Stimulated activated CD4-positive, alpha-beta T cell treated with anti-CD3 and anti-CD28 coated beads, TNF-alpha, amount 100 ng/mL, for 24 hours (primary cell): ENCODE results near the gene SLC34A2.

Experiments used
- DNase-seq, 3 experiments: peaks; one replicate each; pipeline ENCODE4 v3.0.0-alpha.2; 2020; ENCODE audit warnings: low read depth in 3 of 3

SLC34A2 gene

DNA sequence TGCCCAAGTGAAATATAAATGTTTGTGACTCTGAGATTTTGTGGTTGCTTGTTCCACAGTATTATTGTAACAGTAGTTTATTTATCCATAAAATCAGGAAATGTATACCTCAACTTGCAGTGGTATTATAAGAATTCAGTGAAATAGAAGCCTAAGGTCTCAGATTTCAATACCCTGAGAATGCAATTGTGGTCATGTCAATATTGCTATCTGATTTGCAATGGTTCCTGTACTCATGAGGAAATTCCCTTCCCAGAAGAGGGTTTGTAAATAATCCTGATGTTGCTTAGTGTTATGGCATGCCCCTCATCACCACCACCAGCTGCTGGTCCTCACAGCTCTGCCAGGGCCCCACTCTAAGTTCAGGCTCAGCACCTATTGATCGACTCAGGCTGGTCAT, 67.8 kb downstream of the SLC34A2 start:
- no peak for DNase-seq

DNA sequence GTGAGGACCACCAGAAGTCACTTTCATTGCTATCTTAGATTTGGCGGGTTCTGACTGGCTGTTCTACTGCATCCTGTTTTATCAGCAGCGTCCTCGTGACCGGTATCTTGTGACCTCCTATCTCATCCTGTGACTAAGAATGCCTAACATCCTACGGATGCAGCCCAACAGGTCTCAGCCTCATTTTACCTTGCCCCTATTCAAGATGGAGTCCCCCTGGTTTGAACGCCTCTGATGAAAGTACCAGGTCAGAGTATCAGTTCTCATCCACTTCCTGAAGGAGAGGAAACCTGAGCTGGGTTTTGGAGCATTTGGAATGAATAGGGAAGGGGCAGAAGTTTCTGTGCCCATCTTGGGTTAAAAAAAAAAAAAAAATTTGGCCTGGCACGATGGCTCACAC, 70.2 kb downstream of the SLC34A2 start:
- DNase-seq, result no peak

DNA sequence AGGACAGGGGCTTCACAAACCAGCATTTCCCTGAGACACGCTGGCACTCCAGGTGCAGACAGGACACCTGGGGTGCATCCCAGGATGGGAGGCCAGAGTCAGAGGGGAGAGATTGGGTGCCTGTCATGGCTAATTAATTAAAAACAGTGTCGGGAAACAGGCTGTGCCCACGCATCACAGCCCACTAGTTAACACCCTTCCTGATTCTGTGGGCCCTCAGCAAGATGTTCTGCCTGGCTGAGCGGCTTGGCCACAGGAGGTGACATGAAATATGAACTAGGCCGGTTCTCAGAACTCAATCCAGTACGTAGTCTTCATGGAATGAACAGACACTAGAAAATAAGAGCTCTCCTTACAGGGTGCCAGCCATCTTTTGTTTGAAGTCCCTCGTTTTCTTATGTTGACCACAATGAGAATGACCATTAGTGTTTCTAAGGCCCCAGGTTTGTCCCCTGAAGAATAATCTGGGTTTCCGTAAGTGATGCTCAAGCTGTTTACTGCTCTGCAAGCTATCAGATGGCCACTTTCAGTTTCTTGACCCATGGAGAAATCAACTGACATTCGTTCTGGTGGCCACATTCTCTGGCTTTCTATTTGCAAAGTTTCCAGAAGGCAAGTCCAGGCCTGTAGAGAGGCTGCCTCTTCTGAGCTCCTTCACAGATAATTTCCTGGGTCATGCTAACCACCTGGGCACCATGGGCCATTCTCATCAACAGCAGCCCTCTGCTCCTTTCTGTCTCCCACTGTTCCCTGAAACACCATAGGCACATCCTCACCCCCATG, 72.3 kb downstream of the SLC34A2 start:
- DNase-seq, result no peak
